NCI-H1436 (cell line): ENCODE measurements around the gene OR2J3.
"Not testable (repeated sequence)": the region's sequence is repeated elsewhere in the genome, so short reads cannot be mapped to it uniquely, and the experiment has no call there.

Experiments
- DNase-seq: peaks from one replicate; lab custom pipeline; 2025; lab: John Stamatoyannopoulos, UW

OR2J3 gene

GRCh38 chr6:29107758-29108157 is at the start of gene OR2J3:
Gene OR2J3 (plus strand): TSS chr6:29108058. CDS start chr6:29111891, 3,833 bp downstream.
- DNase-seq: no peak

GRCh38 chr6:29071831-29072723 is 35.8 kb upstream of the OR2J3 start:
- no peak for DNase-seq

- no peak for DNase-seq
Measured at GRCh38 chr6:29079203-29079602, 28.7 kb upstream of the OR2J3 start.

GRCh38 chr6:29081312-29081711 is 26.5 kb upstream of the OR2J3 start:
- DNase-seq: no peak

GRCh38 chr6:29082457-29082856 is 25.4 kb upstream of the OR2J3 start:
- no peak for DNase-seq

- no peak for DNase-seq
Measured at GRCh38 chr6:29087213-29087612, 20.6 kb upstream of the OR2J3 start, which contains the start of gene OR2B3. Gene OR2B3 (minus strand): TSS chr6:29087313. CDS start chr6:29087248, 65 bp downstream.

GRCh38 chr6:29092957-29093356 is 14.9 kb upstream of the OR2J3 start:
- DNase-seq: no peak

- no peak for DNase-seq
Measured at GRCh38 chr6:29097803-29098202, 10.1 kb upstream of the OR2J3 start.

- no peak for DNase-seq
Measured at GRCh38 chr6:29099190-29099589, 8.7 kb upstream of the OR2J3 start, which contains the start of gene OR2J1. Gene OR2J1 (plus strand): TSS chr6:29099490. CDS start chr6:29100943, 1,453 bp downstream.

- no peak for DNase-seq
Measured at GRCh38 chr6:29112135-29112534, 4.3 kb downstream of the OR2J3 start.

GRCh38 chr6:29114964-29115363 is 7.1 kb downstream of the OR2J3 start:
- not testable (repeated sequence) for DNase-seq

- DNase-seq: no peak
Measured at GRCh38 chr6:29129326-29130012, 21.6 kb downstream of the OR2J3 start.

- no peak for DNase-seq
Measured at GRCh38 chr6:29130644-29131043, 22.8 kb downstream of the OR2J3 start.

GRCh38 chr6:29131691-29132090 is 23.8 kb downstream of the OR2J3 start:
- DNase-seq: no peak

GRCh38 chr6:29137724-29138123 is 29.9 kb downstream of the OR2J3 start:
- no peak for DNase-seq

- DNase-seq: no peak
Measured at GRCh38 chr6:29141606-29142005, 33.7 kb downstream of the OR2J3 start.

GRCh38 chr6:29142309-29142708 is 34.5 kb downstream of the OR2J3 start:
- no peak for DNase-seq

GRCh38 chr6:29146179-29146578 is 38.3 kb downstream of the OR2J3 start:
- no peak for DNase-seq

GRCh38 chr6:29147074-29147473 is 39.2 kb downstream of the OR2J3 start:
- no peak for DNase-seq

GRCh38 chr6:29149444-29149843 is 41.6 kb downstream of the OR2J3 start:
- DNase-seq: not testable (repeated sequence)

GRCh38 chr6:29153083-29153482 is 45.2 kb downstream of the OR2J3 start:
- DNase-seq: no peak

GRCh38 chr6:29155182-29155581 is 47.3 kb downstream of the OR2J3 start:
- DNase-seq: not testable (repeated sequence)

- DNase-seq: not testable (repeated sequence)
Measured at GRCh38 chr6:29159922-29160321, 52.1 kb downstream of the OR2J3 start.
